Nephron (organoid): ENCODE data around the gene STRN3.

Experiments used
- H3K27ac Mint-ChIP-seq, 3 experiments: 2 replicates each; pipeline ENCODE4 v1.8.0; 2020; ENCODE audit warnings: mixed read lengths in 3 of 3, mild to moderate bottlenecking in 2 of 3, moderate library complexity in 1 of 3
- H3K27me3 Mint-ChIP-seq: 2 replicates; pipeline ENCODE4 v1.8.0; 2021; ENCODE audit warnings: low read depth, mild to moderate bottlenecking, moderate library complexity, mixed read lengths
- H3K36me3 Mint-ChIP-seq: 2 replicates; pipeline ENCODE4 v1.8.0; 2020; ENCODE audit warnings: low read depth, mixed read lengths
- H3K4me1 Mint-ChIP-seq: 2 replicates; pipeline ENCODE4 v1.8.0; 2020; ENCODE audit warnings: mixed read lengths
- H3K4me3 Mint-ChIP-seq, 3 experiments: 2 replicates each; pipeline ENCODE4 v1.8.0; 2020; ENCODE audit warnings: mild to moderate bottlenecking in 3 of 3, mixed read lengths in 3 of 3, moderate library complexity in 2 of 3
- H3K9me3 Mint-ChIP-seq: 2 replicates; pipeline ENCODE4 v1.8.0; 2020; ENCODE audit warnings: mixed read lengths
- TF ChIP-seq, protein P1 (sequence below), 3 experiments: fragments of 200-600 bp; sonication (generic); IDR thresholded peaks; one replicate each; pipeline ENCODE4 v1.5.0; 2021; ENCODE audit warnings: antibody characterized with exemption in 3 of 3; ENCODE audit not compliant: unreplicated experiment in 3 of 3

STRN3 gene

DNA sequence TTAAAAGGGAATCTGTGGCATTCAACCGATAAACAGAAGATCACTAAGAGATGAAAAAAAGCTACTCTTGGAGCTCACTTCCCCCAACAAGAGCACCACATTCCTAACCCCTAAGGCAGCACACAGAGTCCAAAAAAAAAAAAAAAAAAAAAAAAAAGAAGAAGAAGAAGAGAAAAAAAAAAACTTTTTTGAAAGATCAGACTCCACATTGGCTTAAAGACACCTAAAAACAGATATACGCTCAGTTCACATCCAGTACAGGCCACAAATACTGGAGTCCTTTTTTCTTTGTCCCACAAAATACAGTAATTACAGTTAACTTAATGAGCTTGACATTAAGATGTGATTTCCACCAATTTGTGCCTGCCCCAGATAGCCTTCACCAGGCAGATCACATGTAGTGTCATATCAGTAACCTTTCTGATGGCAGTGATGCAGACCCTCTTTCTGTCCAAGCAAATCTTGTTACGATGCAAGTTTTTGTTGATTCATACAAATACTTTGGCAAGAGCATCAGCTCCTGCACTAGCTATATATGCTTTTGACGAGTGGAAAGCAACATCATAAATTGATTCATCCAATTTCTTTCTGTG, 131.2 kb downstream of the STRN3 start:
- H3K4me3 Mint-ChIP-seq, result no peak overlapping the region
- no peaks in the 10 kb centered on the region for H3K9me3 Mint-ChIP-seq
- H3K27me3 Mint-ChIP-seq, result no peaks in the 10 kb centered on the region
- H3K27ac Mint-ChIP-seq, result no peak overlapping the region
- H3K4me1 Mint-ChIP-seq, result no peaks in the 10 kb centered on the region
- peaks cover 45% of the 10 kb centered on the region for H3K36me3 Mint-ChIP-seq
- TF ChIP-seq, protein P1, sequence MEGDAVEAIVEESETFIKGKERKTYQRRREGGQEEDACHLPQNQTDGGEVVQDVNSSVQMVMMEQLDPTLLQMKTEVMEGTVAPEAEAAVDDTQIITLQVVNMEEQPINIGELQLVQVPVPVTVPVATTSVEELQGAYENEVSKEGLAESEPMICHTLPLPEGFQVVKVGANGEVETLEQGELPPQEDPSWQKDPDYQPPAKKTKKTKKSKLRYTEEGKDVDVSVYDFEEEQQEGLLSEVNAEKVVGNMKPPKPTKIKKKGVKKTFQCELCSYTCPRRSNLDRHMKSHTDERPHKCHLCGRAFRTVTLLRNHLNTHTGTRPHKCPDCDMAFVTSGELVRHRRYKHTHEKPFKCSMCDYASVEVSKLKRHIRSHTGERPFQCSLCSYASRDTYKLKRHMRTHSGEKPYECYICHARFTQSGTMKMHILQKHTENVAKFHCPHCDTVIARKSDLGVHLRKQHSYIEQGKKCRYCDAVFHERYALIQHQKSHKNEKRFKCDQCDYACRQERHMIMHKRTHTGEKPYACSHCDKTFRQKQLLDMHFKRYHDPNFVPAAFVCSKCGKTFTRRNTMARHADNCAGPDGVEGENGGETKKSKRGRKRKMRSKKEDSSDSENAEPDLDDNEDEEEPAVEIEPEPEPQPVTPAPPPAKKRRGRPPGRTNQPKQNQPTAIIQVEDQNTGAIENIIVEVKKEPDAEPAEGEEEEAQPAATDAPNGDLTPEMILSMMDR (IDR thresholded peaks at IDR 0.05; ENCODE audit: unreplicated experiment in 3 of 3), result no peak

DNA sequence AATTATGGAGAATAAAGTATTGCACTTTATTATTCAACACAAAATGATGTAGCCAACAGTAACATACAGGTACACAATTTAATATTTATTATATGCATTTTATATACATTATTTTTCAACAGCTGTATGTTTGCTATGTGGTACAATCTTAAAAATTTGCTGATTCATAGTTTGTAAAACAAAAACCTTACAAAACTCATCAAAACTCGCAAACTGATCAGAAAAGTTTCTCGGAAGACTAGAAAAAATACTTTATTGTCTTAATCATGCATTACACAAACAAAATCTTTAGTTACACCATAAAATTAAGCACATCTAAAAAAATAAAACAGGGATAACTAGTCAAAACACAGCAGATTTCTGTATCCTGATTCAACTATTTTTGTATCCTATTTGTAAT, 132.4 kb downstream of the STRN3 start:
- TF ChIP-seq, protein P1 (IDR thresholded peaks at IDR 0.05; ENCODE audit: unreplicated experiment in 3 of 3), result no peak
- Mint-ChIP-seq H3K9me3 (no peaks in the 10 kb centered on the region), H3K4me1 (no peaks in the 10 kb centered on the region), H3K27me3 (no peaks in the 10 kb centered on the region), H3K4me3 (no peak overlapping the region), H3K36me3 (peaks cover 36% of the 10 kb centered on the region), H3K27ac (no peak overlapping the region)

DNA sequence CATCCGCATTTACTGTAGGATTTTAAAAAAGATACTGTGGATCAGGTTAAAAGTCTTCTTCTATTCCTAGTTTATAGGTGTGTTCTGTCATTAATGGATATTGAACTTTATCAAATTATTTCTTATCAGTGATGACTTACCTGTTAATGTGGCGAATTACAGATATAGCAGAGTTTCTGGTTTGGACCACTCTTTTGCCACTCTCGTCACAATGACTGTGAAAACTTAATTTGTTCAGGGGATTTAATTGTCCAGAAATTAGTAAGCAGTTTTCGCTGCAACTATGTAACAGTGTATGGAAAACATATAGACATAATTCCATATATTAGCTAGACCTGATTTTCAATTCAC, 137.0 kb downstream of the STRN3 start:
- no peak overlapping the region for H3K27ac Mint-ChIP-seq
- H3K27me3 Mint-ChIP-seq, result no peaks in the 10 kb centered on the region
- H3K4me3 Mint-ChIP-seq, result no peak overlapping the region
- H3K9me3 Mint-ChIP-seq, result no peaks in the 10 kb centered on the region
- TF ChIP-seq, protein P1 (IDR thresholded peaks at IDR 0.05; ENCODE audit: unreplicated experiment in 3 of 3), result no peak
- H3K4me1 Mint-ChIP-seq, result no peaks in the 10 kb centered on the region
- H3K36me3 Mint-ChIP-seq, result peaks cover 11% of the 10 kb centered on the region

DNA sequence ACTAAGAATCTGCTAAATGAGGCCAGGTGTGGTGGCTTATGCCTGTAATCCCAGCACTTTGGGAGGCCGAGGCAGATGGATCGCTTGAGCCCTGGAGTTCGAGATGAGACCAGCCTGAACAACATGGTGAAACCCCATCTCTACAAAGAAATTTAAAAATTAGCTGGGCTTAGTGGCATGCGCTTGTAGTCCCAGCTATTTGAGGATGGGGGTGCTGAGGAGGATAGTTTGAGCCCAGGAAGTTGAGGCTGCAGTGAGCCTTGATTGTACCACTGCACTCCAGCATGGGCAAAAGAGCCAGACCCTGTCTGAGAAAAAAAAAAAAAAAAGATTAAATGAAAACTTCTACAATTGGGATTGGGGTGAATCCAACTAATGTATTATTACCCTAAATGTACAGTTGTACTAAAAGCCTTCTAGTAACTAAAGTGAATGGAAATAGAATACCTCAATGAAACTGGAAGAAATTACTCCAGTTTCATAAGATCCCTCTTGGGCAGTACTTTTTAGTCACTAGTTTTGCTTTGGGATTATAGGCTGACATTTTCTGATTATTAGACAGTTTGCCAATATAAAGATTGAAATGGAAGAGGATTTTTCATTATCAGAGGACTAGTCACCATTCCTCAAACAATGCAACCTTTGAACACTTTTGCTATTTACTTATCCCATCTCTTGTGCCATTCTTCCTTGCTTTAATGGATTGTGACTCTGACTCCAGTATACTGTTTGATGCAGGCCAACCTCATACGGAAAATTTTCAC, 137.5 kb downstream of the STRN3 start:
- TF ChIP-seq, protein P1 (IDR thresholded peaks at IDR 0.05; ENCODE audit: unreplicated experiment in 3 of 3), result no peak
- H3K27me3 Mint-ChIP-seq, result no peaks in the 10 kb centered on the region
- no peak overlapping the region for H3K4me3 Mint-ChIP-seq
- H3K9me3 Mint-ChIP-seq, result no peaks in the 10 kb centered on the region
- peaks cover 11% of the 10 kb centered on the region for H3K36me3 Mint-ChIP-seq
- H3K4me1 Mint-ChIP-seq, result no peaks in the 10 kb centered on the region
- no peak overlapping the region for H3K27ac Mint-ChIP-seq

DNA sequence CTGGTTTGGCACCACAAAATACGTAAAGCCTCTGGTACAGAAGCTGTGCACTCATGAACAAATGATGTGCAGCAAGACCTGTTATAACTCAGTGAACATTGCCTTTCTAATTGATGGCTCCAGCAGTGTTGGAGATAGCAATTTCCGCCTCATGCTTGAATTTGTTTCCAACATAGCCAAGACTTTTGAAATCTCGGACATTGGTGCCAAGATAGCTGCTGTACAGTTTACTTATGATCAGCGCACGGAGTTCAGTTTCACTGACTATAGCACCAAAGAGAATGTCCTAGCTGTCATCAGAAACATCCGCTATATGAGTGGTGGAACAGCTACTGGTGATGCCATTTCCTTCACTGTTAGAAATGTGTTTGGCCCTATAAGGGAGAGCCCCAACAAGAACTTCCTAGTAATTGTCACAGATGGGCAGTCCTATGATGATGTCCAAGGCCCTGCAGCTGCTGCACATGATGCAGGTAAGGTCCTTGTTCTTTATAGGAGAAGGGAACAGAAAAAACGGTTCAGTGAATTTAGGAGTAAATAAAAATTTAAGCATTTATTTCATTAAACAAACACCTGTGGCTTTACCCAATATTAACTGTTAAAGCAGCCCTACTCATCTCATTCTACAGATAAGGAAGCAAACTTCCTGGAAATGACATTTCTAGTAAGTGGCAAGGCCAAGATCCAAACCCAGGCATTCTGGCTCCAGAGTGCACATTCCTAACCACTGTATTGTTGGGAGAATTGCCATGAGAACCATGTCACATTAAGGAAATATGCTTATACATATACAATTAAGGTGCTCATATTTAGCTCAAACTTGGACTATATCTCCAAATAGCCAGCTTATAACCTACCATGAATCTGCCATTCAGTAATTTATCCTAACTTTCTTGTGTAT, 140.1 kb downstream of the STRN3 start:
- TF ChIP-seq, protein P1 (IDR thresholded peaks at IDR 0.05; ENCODE audit: unreplicated experiment in 3 of 3), result no peak
- Mint-ChIP-seq H3K4me1 (no peaks in the 10 kb centered on the region), H3K36me3 (no peaks in the 10 kb centered on the region), H3K4me3 (no peak overlapping the region), H3K9me3 (no peaks in the 10 kb centered on the region), H3K27ac (no peak overlapping the region), H3K27me3 (no peaks in the 10 kb centered on the region)
